OCI-M2 (cell line): ENCODE results near the gene CNOT6L.

ENCODE experiments used
- DNase-seq: peaks from one replicate; lab custom pipeline; 2025; ENCODE audit not compliant: unreplicated experiment; lab: John Stamatoyannopoulos, UW

Gene CNOT6L

DNA sequence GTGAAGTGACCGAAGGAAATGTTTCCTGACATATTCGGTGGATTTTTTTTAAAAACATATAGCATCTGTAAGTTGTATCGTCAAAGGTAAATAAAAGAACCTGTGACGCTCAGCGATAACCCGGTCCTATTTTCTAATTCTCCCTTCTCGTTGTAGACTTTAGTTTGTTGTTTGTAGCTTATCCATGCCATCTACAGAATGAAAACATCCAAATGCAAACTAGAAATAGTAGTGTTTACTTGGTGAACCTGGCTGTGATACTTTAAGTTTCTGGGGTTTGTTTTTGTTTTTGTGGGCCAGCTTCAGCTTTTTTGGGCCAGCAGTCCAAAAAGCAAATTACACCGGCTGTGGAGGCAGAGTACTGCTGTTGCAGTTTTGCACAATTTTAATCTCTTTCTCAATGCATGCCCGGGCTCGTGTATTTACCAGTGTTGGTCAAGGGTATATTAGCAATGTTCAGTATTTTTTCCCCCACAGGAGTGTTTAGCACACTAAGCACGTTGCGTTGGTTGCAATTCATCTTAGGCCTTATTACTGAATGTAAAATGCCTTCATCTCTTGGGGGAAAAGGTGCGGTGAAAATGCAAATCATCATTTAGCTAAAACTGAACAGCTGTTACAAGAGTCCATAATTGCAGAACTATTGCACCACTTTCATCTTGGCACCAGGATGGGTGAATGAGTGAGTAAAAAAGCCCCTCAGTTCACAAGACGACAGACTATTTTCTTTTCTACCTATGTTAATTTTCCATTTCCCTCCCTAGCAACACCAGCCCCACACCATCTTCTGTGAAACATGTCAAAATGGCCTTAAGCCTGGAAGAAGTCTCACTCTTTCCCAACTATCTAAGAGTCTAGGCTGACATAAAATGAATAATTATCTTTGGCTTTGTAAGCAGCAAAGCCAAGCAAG lies 1.7 kb upstream of the CNOT6L start:
- DNase-seq: no peak

DNA sequence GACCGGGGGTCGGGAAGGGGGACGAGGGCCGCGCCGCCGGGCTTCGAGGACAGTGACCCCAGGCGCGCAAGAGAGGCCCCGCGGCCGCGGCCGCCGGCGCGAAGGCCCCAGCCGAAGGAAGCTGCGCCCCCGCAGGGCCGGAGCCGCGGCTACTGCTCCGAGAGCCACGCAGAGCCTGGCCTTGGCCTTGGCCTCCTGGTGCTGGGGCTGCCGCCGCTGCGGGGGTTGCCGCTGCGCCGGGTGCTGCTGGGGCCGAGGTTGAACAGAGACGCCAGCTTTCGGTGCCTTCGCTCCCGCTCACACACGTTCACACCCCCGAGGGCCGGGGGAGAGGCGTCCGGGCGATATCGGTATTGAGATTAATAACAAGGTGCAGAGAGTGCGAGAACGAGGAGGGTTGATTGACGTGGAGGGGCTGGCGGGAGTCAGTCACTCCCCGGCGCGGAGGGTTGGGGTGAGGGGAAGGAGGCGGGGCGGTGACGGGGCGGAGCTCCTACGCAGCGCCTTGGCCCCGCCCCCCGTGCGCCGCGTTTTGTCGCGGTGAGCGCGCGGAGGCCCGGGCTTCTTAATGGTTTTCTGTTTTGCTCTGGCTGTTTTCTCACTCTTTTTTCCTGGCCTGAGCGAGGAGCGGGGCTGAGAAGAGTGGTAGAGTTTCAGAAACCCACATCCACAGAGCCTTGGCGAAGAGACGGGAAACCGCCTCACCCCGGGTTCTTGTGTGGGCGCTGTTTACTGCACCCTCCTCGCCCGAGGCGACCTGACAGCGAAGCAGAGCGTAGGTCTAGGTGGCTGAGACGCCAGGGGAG lies 878 bp upstream of the CNOT6L start:
- DNase-seq: peak; percentile 62

DNA sequence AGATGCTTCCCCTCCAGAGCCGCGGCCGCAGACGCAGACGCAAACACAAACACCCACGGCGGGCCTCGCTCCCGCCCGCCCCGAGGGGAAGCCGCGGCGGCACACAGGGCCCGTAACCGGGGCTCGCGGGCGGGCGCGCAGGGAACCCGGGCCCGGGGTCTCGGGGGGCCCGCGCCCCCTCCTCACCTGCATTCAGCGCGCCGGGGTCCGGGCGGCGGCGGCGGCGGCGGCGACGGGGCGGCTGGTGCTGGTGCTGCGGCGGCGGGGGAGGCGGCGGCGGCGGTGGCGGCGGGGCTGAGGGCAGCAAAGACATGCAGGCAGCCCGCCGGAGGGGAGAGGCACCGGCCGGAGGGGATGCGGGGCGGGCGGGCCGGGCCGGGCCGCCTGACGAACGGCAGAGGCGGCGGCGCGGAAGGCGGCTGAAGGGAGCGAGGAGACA lies 255 bp upstream of the CNOT6L start:
- no peak for DNase-seq

DNA sequence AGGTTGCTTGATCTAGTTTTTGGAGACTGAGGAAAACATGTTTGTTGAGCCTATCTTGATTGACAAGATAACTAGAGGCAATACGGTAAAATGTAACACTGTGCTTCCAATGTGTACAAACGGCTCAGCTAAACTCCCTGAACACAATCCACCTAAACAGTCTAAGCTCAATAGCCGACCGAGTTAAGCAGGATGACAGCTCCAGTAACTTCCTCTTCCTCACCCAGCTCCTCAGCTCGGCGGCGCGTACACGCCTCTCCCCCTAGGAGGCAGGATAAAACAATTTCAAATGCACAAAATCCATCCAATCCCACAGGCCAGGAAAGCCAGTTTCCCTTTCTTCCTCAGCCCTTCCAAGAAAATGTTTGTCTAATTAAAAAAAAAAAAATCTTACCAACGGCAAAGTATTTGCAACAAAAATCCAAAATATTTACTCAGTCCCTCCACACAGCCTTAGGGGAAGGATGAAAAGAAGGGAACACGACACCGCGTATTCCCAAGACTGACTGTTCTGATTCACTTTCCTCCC lies 1.0 kb downstream of the CNOT6L start:
- peak; percentile 17 for DNase-seq

DNA sequence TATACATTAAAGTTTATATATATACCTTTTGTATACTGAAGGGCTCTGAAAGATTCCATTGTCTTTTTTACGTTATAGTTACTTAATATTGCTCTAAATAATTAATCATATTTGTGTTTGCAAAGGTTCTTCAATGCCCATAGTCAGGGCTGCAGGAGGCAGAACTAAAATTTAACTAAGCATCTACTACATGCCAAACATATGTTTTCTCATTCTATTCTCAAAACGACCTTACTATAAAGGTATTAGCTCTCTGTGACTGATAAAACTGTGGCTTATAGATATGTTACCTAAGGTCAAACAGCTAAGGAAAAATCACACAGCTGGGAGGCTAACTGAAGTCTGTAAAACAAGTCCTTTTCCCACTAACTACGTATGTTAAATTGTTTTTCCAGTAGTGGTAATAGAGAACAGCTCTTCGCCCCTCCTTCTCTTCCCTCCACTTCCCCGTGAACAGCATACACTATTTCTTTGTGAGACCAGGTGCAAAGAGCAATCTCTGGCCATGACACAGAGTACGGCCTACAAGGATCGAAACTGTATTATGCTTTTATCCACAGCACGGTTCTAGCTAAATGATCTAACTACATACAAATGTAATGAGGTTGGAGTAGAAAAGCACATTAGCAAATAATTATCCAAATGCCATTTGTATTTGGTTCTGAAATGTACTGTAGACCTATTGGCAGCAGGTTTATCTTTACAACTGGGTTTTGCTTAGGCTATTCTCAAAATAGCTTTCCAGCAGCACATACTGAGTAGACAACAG lies 1.7 kb downstream of the CNOT6L start:
- DNase-seq: no peak

DNA sequence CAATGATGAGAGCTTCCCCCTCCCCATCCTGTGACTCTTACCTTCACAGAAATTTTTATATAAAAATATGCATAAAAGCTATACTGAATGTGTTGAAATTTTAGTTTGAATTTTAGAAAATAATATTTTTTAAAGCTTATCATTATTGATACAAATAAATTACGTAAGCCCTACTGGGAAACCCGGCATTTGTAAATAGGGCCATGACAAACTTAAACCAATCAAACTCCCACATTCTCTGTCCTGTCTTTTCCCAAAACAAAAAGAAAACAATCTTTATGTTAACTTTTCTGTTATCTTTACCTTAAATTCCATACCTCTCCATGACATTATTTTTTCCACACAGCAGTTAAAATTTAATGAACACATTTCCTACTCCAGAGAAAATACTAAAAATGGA lies 2.6 kb downstream of the CNOT6L start:
- no peak for DNase-seq

DNA sequence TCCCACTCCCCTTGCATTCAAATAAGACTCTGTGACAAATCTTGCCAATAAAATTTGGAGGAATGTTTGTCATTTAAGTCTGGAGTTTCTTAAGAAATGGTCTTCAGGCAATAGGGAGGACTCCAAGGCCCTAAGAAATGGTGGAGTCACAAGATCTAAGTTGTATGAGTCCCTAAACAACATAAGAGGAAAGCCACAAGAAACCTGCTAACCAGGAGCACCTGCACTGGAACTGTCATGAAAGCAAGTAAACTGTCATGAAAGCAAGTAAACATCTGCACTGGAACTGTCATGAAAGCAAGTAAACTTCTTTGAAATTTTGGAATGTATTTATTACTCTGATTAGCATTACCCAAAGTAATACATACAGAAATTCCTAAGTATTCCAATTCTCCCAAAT lies 3.5 kb downstream of the CNOT6L start:
- no peak for DNase-seq

DNA sequence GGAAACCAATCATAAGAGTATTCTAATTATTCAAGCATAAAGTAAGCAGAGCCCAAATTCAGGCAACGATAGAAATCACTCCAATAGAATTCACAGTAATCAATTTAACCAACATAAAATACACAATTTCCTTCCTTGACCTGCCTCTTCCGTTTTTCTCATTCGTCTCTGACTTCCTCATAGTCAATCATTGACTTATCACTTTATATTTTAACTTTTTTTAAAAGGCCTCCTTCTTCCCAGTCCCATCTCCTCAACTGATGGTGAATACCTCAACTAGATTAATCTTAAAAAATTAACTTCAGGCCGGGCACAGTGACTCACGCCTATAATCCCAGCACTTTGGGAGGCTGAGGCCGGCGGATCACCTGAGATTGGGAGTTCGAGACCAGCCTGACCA lies 13.3 kb downstream of the CNOT6L start:
- DNase-seq: no peak

DNA sequence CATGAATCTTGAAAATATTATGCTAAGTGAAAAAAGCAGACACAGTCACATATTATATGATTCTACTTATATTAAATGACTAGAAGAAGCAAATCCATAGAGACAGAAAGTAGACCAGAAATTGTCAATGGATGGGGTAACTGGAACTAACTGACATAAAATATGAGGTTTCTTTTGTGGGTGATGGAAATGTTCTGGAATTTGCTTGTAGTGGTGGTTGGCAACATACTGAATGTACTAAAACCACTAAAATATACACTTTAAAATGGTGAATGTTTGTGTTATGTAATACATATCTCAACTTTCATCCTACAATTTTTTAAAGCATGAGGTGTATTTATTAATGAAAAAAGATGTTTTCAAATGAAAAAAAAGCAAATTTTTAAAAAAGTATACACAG lies 14.7 kb downstream of the CNOT6L start:
- no peak for DNase-seq

DNA sequence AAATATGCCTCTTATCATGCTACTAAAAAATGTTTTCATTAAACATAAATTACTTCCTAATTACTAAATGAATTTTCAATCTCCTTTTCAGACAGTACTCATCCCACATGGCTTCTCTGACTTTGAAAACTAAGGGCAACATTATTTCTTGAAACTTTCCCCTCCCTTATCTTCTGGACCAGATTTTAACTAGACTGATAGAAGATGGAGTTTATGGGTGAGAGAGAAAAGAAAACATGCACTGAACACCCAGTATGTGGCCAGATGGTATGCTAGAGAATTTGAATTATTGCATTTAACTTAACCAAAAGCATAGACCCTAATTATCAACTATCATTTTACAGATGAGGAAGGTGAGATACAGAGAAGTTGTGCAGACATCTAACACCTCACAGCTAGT lies 16.8 kb downstream of the CNOT6L start:
- no peak for DNase-seq

DNA sequence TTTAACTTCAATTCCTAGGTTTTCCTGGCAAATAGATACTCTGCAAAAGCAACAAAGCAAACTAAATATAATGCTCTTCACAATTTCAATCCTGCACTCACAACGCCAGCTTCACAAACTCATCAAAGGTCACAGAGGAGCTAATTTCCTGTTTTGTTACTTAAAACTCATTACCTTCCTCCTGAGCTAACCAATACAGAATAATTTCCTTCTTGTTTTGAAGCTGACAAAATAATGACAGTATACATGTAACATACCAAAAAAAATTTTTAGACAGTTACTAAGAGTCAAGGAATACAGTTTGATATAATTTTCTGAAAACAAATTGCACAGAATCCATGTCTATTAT lies 17.9 kb downstream of the CNOT6L start:
- no peak for DNase-seq

DNA sequence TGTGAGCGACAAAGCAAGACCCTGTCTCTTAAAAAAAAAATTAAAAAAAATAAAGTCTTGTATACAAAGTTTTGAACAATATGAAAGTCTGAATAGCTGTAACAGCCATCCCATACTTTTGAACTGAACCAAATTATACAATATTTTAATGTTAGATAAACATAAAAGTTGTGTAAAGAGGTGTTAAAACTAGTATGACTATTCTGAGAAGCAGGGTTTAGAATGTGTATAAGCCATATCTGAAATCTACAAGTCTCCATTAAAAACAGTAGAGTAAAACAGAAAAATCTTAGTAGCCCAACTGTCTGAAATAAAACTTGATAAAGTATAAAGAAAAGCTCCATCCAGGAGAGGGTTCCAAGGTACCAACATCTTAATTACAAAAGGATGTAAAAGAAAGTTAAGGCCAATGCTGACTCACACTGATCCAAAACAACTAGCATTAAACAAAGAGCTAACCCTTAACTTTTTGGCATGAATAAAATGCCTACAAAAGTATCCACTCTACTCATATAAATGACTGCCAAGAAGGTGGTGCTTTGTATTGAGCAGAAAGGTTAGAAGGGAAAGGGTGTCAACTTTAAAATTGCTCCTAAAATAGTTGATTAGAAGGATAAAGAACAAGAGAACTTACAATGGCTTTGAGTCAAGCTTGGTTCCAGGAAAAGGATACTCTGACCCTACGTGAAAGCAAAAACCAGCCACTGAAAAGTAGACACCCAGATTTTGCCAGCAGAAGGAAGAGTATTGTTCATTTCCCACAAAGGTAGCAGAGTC lies 18.5 kb downstream of the CNOT6L start:
- no peak for DNase-seq

DNA sequence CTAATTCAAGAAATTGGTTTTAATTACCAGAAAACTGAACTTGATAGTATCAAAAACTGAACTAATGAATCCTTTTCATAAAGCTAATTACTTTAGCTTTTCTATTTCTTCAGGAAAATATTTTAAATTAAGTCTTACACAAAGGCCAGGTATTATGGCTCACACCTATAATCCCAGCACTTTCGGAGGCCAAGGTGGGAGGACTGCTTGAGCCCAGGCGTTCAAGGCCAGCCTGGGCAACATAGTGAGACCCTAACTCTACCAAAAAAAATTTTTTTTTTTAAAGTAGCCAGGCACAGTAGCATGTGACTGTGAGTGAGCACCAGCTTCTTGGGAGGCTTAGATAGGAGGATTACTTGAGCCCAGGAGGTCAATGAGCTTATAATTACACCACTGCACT lies 19.1 kb downstream of the CNOT6L start:
- no peak for DNase-seq

DNA sequence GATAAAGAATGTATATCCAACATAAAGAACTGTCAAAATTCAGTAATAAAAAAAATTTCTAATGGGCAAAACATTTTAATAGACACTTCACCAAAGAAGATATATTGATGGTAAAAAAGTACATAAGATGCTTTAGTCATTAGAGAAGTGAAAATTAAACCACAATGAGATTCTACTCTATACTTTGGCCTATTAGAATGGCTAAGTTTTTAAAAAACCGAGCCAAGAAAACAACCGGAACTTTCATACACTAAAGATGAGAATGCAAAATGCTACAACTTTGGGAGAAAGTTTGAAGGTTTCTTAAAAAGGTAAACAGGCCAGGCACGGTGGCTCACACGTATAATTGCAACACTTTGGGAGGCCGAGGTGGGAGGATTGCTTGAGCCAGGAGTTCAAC lies 20.8 kb downstream of the CNOT6L start:
- no peak for DNase-seq

DNA sequence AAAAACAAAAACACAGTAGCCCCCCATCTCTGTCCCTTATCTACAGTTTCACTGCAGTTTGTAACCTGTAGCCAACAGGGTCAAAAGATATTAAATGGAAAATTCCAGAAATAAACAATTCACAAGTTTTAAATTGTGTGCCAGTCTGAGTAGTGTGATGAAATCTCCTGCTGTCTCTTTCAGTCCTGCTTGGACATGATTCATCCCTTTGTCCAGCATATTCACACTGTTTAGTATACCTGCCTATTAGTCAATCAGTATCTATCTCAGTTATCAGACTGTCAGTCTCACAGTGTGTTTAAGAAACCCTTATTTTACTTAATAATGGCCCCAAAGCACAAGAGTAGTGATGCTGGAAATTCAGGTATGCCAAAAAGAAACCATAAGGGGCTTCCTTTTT lies 21.9 kb downstream of the CNOT6L start:
- DNase-seq: no peak

DNA sequence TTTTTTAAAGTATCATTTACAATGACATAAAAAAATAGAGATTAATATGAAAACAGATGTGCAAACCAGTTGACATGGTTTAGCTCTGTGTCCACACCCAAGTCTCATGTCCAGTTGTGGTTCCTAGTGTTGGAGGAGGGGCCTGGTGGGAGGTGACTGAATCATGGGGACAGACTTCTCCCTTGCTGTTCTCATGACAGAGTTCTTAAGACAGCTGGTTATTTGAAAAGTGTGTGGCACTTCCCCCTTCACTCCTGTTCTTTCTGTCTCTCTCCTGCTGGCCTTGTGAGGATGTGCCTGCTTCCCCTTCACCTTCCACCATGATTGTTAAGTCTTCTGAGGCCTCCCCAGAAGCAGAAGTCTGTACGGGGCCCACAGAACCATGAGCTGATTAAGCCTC lies 23.8 kb downstream of the CNOT6L start:
- no peak for DNase-seq

DNA sequence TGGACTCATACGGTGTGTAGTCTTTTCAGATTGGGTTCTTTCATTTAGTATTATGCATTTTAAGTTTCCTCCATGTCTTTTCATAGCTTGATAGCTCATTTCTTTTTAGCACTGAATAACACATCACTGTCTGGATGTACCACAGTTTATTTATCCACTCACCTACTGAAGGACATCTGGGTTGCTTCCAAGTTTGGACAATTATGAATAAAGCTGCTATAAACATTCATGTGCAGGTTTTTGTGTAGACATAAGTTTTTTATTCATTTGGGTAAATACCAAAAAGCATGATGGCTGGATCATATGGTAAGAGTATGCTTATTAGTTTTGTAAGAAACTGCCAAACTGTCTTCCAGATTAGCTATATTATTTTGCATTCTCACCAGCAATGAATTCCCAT lies 29.0 kb downstream of the CNOT6L start:
- no peak for DNase-seq

DNA sequence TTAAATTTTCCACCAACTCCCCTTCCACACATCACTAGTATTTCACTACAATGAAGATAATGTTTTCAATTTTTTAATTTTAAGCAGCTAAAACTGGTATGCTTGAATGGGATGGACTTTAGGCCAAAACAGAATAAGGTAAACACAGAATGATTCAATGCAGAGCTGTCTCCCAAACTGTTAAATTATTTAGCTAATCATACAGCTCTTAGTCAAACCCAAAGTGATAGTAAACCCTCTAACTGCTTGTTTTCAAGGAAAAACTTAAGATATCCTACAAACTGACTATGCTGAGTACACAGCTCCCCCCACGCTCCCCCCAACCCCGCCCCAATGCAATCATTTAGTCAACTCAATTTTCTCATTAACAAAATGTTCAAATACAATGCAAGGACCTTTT lies 30.2 kb downstream of the CNOT6L start:
- no peak for DNase-seq

DNA sequence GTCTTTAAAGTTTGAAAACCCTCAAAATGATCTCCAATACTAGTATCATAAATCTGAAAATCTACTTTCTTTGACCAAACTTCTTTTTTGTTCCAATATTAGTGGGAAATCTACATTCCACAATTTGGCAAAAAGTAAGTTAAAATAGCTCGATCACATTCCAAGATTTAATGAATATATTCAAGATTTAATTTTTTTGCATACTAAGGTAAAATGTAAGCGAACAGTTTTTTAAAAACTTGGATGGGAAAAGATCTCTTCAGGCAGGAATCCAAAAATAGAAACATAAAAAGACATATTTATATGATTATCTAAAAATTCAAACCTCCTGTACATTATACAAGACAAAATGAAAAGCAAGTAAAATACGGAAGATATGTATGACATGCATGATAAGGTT lies 31.2 kb downstream of the CNOT6L start:
- DNase-seq: no peak

DNA sequence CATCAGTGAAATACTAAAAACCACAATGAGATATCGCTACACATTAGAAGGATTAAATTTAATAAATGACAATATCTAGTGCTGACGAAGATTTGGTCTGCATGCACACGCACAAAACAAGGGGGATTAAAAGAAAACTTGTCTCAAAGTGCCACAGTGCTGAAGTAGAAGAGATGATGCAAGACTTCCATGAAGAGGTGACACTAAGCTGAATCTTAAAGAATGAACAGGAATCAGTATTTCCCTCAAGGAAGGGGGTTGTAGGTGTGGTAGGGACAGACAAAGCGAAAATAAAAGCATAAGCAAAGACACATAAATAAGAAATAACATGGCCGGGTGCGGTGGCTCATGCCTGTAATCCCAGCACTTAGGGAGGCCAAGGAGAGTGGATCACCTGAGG lies 33.5 kb downstream of the CNOT6L start:
- DNase-seq: no peak

DNA sequence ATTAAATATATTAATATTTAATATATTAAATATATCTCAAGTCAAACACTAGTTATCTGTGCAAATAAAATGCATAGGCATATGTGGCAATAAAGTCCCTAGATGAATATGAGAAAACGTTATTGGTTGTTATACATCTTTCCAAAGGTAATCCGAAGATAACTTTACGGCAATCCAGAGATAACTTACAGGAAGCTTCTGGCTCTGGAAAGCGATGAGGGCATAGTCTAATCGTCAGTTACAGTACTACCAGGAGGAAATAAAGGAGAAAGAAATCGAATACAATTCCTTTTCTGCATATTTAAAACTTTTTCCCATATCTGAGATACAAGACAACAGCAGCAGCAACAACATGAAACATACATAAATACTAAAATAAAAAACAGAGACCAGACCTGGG lies 35.3 kb downstream of the CNOT6L start:
- DNase-seq: no peak
